HG02870 (cell line): ENCODE data around the gene ABHD15.

Experiments used
- ATAC-seq: cut with Tn5 transposase; IDR thresholded peaks from one replicate; pipeline ENCODE4 v1.9.1; 2021; ENCODE audit warnings: mild to moderate bottlenecking, moderate library complexity; ENCODE audit not compliant: unreplicated experiment

Gene ABHD15

DNA sequence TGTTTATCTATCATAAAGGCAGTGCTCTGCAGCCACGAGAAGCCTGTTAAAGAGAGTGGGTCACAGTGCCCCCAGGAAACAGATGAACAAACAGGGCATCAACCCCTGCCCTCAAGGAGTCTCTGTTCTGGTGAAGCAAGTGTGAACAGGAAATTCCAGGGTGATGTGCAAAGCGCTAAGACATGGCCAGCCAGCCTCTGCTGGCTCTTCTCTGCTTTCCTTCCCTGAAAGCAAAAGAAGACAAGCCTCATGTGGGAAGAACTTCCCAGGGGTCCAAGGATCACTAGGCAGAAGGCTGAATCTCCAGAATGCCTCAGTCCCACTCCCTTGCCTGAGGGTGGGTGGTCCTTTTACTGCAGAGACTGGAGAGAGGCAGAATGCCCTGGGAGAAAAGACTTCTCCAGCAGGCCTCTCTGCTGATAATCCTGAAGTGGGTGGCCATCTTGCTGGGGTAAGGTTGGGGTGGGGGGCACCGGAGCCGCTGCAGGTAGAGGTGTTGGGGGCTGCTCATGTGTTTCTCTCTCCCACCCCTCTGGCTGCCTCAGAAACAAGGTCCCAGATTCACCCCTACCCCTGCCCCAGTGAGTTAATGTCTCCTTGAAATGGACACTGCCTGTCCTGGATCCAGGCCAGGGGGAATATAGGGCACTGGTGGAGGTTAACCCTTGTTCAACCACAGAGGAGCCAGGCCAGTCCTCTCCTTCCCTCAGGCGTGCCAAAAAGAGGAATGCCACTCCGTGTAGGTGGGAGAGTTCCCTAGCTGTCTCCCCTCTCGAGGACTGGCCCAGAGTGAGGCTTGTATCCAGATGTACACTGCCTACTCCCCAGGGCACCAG is 28.5 kb upstream of the ABHD15 start:
- ATAC-seq: no peak

DNA sequence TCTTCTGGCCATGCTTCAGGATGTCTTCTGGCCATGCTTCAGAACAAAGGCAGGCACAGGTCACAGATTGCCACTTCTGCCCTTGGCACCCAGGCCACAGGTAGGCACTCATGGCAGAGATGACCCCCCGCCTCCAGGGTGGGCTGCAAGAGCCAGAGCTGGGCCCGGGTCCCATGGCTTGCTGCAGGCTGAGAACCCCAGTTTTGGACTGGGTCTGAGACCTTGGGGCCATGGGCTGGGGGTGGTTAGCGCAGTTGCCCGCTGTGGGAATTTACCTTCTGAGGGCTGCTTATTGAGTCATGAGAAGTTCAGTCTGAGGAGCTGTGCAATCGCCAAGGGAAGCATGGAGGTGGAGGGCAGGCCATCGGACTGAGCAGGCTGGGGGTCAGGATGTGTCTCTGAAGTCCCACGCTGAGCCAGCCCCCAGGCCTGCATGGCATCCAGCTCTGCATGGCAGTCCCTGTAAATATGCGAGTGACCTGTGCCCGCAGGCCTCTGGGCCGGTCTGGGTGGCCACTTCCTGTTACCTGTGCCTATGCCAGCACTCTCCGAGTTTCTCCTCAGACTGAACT is 27.8 kb upstream of the ABHD15 start:
- no peak for ATAC-seq

DNA sequence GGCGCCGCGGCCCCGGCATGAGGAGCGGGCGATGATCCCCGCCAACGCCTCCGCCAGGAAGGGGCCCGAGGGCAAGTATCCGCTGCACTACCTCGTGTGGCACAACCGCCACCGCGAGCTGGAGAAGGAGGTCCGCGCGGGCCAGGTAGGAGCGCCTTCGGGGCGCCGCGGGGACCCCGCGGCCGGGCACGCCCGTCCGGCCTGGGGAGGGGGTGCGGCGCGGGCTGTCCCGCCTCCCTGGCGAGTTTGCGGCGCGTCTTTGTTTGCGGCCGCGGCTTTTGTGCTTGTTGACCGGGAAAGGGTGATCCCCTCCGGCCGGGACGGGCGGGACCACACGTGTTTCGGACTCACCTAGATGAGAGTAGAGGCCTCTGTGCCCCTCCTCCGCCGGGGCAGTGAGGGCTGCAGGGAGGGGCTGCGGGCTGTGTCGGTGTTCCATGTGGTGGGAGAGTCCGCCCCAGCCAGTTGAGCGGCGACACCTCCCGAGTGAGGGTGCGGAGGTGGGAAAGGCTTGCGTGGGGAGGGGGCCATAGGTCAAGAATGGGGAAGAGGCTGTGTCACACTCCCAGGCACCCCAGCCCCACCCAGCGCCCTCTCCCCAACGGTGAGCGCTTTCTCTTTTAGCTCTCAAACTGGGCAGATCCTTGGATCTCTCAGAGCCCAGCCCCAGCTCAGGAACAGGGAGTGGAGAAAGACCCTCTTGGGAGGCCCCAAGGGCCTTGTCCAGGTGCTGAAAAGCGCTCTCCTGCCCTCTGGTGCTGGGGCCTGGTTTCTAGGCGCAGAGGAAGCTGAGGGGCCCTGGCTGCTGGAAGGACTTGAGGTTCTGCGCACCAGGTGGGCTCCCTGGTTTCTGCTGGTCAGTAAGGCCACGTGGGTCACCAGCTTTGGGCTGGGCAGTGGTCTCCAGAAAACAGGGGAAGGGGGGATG is 27.0 kb upstream of the ABHD15 start:
- no peak for ATAC-seq

GRCh38 chr17:29592850-29593551 is 26.2 kb upstream of the ABHD15 start, which contains the start of gene ANKRD13B:
Gene ANKRD13B (plus strand): TSS chr17:29593132. CDS start chr17:29593622, 490 bp downstream.
- no peak for ATAC-seq

DNA sequence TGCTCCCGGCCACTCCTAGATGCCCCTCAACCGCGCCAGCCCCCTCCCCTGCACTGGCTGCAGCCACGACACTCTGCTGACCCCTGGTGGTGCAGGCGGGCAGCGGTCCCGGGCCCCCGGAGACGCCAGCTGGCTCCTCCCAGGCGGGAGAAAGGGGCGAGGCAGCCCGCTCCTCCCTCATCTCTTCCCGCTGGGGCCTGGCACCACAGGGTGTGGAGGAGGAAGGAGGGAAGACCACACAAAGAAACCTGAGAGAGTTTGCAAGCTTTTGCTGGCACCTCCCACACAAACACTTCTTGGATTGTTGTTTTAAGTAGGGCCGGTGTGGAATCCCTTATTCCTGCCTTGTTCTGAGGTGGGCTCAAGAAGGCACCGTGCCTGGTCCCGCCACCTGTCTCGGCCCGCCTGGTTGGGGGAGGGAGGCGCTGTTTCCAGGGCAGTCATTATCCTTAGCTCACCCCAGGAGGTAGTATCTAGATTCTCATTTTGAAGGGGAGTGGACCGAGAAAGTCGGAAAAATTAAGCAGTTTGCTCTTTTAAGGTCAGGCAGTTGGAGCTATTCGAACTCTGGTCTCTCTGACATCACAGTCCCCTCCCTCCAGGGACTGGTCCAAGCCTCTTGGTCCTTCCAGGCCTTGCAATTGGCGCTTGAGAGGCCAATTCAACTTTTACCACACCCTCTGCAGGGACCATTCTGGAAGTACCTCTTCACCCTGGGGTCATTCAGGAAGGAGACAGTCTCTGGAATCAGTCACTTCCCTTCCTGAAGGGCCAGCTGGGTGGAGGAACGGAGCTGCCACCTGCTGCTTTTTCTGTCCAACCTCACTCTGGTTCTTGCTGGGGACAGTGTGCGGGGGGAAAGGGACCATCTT is 25.1 kb upstream of the ABHD15 start:
- no peak for ATAC-seq

- ATAC-seq: no peak
These were observed 24.4 kb upstream of the ABHD15 start for GRCh38 chr17:29591146-29591736.

GRCh38 chr17:29590411-29591145 is 23.7 kb upstream of the ABHD15 start:
- ATAC-seq: no peak

DNA sequence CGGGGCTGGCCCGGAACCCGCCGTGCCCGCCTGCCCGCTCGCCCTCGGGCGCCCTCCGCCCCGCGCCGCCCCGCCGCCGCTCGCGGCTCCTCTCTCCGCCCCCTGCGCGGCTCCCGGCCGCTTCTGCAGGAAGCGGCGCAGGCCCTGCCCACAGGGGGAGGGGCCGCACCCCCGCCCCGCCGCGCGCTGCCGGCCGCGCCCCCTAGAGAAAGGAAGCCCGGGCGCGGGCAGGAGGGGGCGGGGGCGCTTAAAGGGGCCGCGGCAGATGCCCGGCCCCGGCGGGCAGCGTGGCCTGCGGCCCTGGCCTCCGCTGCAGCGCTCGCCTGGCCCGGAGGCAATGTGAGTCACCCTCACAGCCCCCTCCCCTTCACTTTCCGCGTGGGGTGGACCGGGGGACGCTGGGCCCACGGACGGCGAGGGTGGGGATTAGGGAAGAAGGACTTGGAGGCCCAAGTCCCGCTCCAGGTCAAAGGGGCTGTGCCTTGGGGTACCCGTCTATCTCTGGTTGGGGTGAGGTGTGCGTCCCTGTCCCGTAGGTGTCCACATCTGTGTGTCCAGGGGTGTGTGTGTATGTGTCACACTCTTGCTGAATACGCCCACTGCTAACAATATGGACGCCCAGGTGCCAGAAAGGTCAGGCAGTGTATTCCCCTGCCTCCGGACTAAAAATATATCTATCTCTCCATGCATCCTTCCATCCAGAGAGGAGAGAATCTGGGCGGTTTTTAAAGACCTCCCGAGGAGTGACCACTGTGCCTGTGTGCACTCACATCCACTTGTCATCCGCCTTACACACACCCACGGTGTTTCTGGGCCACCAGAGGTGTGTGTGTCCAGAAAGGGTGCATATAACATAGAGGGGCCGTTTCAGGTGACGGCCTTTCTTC is 22.9 kb upstream of the ABHD15 start, which contains the start of gene GIT1:
Gene GIT1, minus strand, starts transcription at position 125 of the 887 bp plus-strand sequence. CDS start 270 bp downstream, outside the sequence.
- ATAC-seq: peak; percentile 40

- peak; percentile 11 for ATAC-seq
These were observed 21.9 kb upstream of the ABHD15 start for GRCh38 chr17:29588562-29589411.

- no peak for ATAC-seq
These were observed 21.3 kb upstream of the ABHD15 start for GRCh38 chr17:29588017-29588561.

DNA sequence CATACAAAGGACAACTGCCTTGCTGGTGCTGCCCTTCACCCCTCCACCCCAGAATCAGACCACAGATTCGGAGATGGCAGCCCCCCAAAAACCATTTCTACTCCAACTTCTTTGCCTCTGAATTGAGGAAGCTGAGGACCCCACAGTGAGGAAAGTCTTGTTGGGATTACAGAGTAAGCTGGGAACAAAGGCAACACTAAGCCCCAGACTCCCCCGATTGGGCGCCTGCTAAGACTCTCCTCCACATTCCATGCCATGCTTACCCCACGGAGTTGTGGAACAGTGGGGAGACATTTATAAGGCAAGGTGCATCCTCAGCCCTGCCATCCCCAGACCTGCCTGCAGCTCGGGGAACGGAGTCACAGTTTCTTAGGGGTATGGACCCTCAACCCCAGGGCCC is 20.8 kb upstream of the ABHD15 start:
- ATAC-seq: no peak

- ATAC-seq: no peak
These were observed 20.0 kb upstream of the ABHD15 start for GRCh38 chr17:29586676-29587469.

GRCh38 chr17:29585080-29585751 is 18.4 kb upstream of the ABHD15 start:
- ATAC-seq: no peak

DNA sequence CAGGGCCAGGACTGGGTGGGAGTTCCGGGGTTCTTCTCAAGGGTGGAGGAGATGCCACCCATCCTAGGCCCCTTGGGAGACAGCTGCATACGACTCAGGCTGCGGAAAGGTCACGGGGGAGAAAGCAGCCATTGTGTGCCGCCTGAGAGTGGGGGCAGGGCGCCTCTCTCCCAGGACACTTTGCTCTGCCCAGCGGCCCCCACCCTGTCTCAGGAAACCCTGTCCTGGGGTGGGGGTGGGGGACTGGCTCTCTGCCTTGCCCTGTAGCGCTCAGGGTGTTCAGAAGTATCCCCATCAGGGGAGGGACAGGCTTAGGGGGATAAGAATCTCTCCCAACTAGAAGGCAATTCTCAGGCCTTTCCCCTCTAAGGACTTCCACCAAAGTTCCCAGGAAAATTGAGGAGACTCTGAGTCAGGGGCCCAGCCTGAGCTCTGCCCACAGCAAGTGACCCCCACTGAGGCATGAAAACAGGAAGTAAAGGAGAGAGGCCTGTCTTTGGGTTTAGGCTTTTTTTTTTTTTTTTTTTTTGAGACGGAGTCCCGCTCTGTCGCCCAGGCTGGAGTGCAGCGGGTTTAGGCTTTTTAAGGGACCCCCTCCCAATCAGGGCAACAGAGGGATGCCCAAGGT is 17.7 kb upstream of the ABHD15 start:
- no peak for ATAC-seq
